H7 (cell line): ENCODE measurements around the gene SLC49A4. TPM values are rescaled to one million over a fixed set of nuclear protein-coding genes. Genes with fewer than 3 reads are reported as not detected.
A peak's percentile ranks its signal among the peaks of the same experiment; 100 is the strongest.
"Not testable (repeated sequence)": the region's sequence is repeated elsewhere in the genome, so short reads cannot be mapped to it uniquely, and the experiment has no call there.

Source experiments
- DNase-seq: peaks from one replicate; pipeline ENCODE4 v3.0.0; 2012
- H3K27me3 ChIP-seq: 2 replicates; pipeline ENCODE4 v1.6.0; 2011; ENCODE audit warnings: mild to moderate bottlenecking, low read length; ENCODE audit not compliant: control insufficient read depth, insufficient read depth
- H3K36me3 ChIP-seq: replicated peaks from 2 replicates; pipeline ENCODE4 v1.5.1; 2011; ENCODE audit warnings: low read length; ENCODE audit not compliant: control insufficient read depth, insufficient read depth
- H3K4me3 ChIP-seq: 2 replicates; pipeline ENCODE4 v1.5.1; 2011; ENCODE audit warnings: low read depth, mild to moderate bottlenecking, control low read depth, low read length, moderate library complexity; ENCODE audit not compliant: insufficient read depth
- total RNA-seq: library from RNA; depleted of rRNA; stranded (reverse); fragments of >200 nt; shearing (Covaris generic); gene quantifications from 2 replicates; pipeline ENCODE4 v1.2.3, GENCODE V29; 2014; rRNA removed

SLC49A4 gene
- 8.4 and 10.0 TPM in 2 replicates for total RNA-seq

GRCh38 chr3:122794779-122795673 lies at the start of gene SLC49A4:
SLC49A4 (plus strand) TSS chr3:122795069; CDS start chr3:122795193, 124 bp downstream.
- DNase-seq = peak; percentile 97
- H3K36me3 ChIP-seq = no peaks in the 10 kb centered on the region
- peak within 1 kb of the TSS; percentile 76 for H3K4me3 ChIP-seq
- peaks cover 8% of the 10 kb centered on the region for H3K27me3 ChIP-seq

- Histone ChIP-seq H3K36me3 (no peaks in the 10 kb centered on the region), H3K4me3 (no peak overlapping the region), H3K27me3 (no peaks in the 10 kb centered on the region)
- no peak for DNase-seq
Measured at GRCh38 chr3:122745369-122746021, 49.4 kb upstream of the SLC49A4 start.

- H3K36me3 ChIP-seq, H3K4me3 ChIP-seq, DNase-seq, H3K27me3 ChIP-seq: not testable (repeated sequence)
Measured at GRCh38 chr3:122747295-122747694, 47.6 kb upstream of the SLC49A4 start.

GRCh38 chr3:122748347-122748746 lies 46.5 kb upstream of the SLC49A4 start:
- no peak overlapping the region for H3K4me3 ChIP-seq
- no peaks in the 10 kb centered on the region for H3K27me3 ChIP-seq
- no peak for DNase-seq
- H3K36me3 ChIP-seq = no peaks in the 10 kb centered on the region

- DNase-seq = peak; percentile 69
- no peaks in the 10 kb centered on the region for H3K27me3 ChIP-seq
- H3K4me3 ChIP-seq = no peak overlapping the region
- H3K36me3 ChIP-seq = peaks cover 1% of the 10 kb centered on the region; the same call in 1 of the 2 replicates
Measured at GRCh38 chr3:122754929-122755328, 39.9 kb upstream of the SLC49A4 start.

GRCh38 chr3:122755491-122755890 lies 39.4 kb upstream of the SLC49A4 start:
- Histone ChIP-seq H3K4me3 (no peak overlapping the region), H3K36me3 (peaks cover 1% of the 10 kb centered on the region; the same call in 1 of the 2 replicates), H3K27me3 (no peaks in the 10 kb centered on the region)
- DNase-seq = no peak

GRCh38 chr3:122758877-122759560 lies 35.9 kb upstream of the SLC49A4 start:
- Histone ChIP-seq H3K4me3 (no peak overlapping the region), H3K27me3 (no peaks in the 10 kb centered on the region), H3K36me3 (peaks cover 1% of the 10 kb centered on the region; the same call in 1 of the 2 replicates)
- DNase-seq = no peak

GRCh38 chr3:122760453-122761271 lies 34.2 kb upstream of the SLC49A4 start:
- no peak overlapping the region for H3K4me3 ChIP-seq
- no peaks in the 10 kb centered on the region for H3K27me3 ChIP-seq
- H3K36me3 ChIP-seq = no peaks in the 10 kb centered on the region
- DNase-seq = peak; percentile 43

GRCh38 chr3:122766430-122766829 lies 28.4 kb upstream of the SLC49A4 start:
- Histone ChIP-seq H3K27me3 (no peaks in the 10 kb centered on the region), H3K36me3 (no peaks in the 10 kb centered on the region), H3K4me3 (no peak overlapping the region)
- DNase-seq = no peak

- no peak for DNase-seq
- no peaks in the 10 kb centered on the region for H3K27me3 ChIP-seq
- no peak overlapping the region for H3K4me3 ChIP-seq
Measured at GRCh38 chr3:122767540-122768372, 27.1 kb upstream of the SLC49A4 start.

GRCh38 chr3:122770521-122771202 lies 24.2 kb upstream of the SLC49A4 start:
- H3K27me3 ChIP-seq = no peaks in the 10 kb centered on the region
- no peak overlapping the region for H3K4me3 ChIP-seq
- DNase-seq = no peak
- H3K36me3 ChIP-seq = no peaks in the 10 kb centered on the region

More at GRCh38 chr3:122767540-122768372, 27.1 kb upstream of the SLC49A4 start:
- no peaks in the 10 kb centered on the region for H3K36me3 ChIP-seq

- Histone ChIP-seq H3K36me3 (no peaks in the 10 kb centered on the region), H3K27me3 (no peaks in the 10 kb centered on the region), H3K4me3 (no peak overlapping the region)
- no peak for DNase-seq
Measured at GRCh38 chr3:122772827-122773226, 22.0 kb upstream of the SLC49A4 start.
